K562 (cell line): ENCODE data around the gene ABCF3. TPM values are rescaled to one million over a fixed set of nuclear protein-coding genes. Genes with fewer than 3 reads are reported as not detected.

Experiments used
- CBX8 ChIP-seq: fragments of 200-600 bp; sonication (generic); IDR thresholded peaks from 2 replicates; pipeline ENCODE4 v1.6.1; 2012; ENCODE audit warnings: borderline replicate concordance, mixed run types, low read depth, mild to moderate bottlenecking, moderate library complexity, mixed read lengths, low read length, control low read depth, inconsistent platforms; ENCODE audit not compliant: poor library complexity, severe bottlenecking; ENCODE audit errors: extremely low read depth
- CCNT2 ChIP-seq: IDR thresholded peaks from 2 replicates; pipeline ENCODE4 v1.6.1; 2011; ENCODE audit warnings: borderline replicate concordance, low read depth, mild to moderate bottlenecking, moderate library complexity, mixed read lengths, low read length; ENCODE audit not compliant: insufficient read length; ENCODE audit errors: extremely low read depth
- CREM ChIP-seq: IDR thresholded peaks from 2 replicates; pipeline ENCODE4 v1.6.1; 2014; ENCODE audit warnings: antibody characterized with exemption, low read depth
- ETS2 ChIP-seq: IDR thresholded peaks from 2 replicates; pipeline ENCODE4 v1.6.1; 2016; ENCODE audit warnings: borderline replicate concordance, missing genetic modification characterization, mild to moderate bottlenecking, moderate library complexity, missing compliant biosample characterization; ENCODE audit not compliant: poor library complexity, severe bottlenecking
- HEY1 ChIP-seq: fragments of 250-450 bp; sonication (Bioruptor Pico); IDR thresholded peaks from 2 replicates; pipeline ENCODE4 v1.5.0; 2020; ENCODE audit warnings: mild to moderate bottlenecking, moderate library complexity, borderline replicate concordance
- MCM5 ChIP-seq: fragments of 450-650 bp; IDR thresholded peaks from 2 replicates; pipeline ENCODE4 v1.6.1; 2016; ENCODE audit warnings: low read depth
- NFRKB ChIP-seq: fragments of 450-650 bp; IDR thresholded peaks from 2 replicates; pipeline ENCODE4 v1.6.1; 2016; ENCODE audit warnings: low read depth
- POLR2AphosphoS2 ChIP-seq: IDR thresholded peaks from 2 replicates; pipeline ENCODE4 v1.6.1; 2012; ENCODE audit warnings: low read length, improper control_type of control experiment
- PTBP1 ChIP-seq: fragments of 200-400 bp; formaldehyde crosslinking; IDR thresholded peaks from 2 replicates; pipeline ENCODE4 v1.6.1; 2017; ENCODE audit warnings: low read depth, low read length
- RB1 ChIP-seq: fragments of 450-650 bp; IDR thresholded peaks from 2 replicates; pipeline ENCODE4 v1.6.1; 2017; ENCODE audit warnings: low read depth, mild to moderate bottlenecking
- RBM14 ChIP-seq: fragments of 200-400 bp; formaldehyde crosslinking; IDR thresholded peaks from 2 replicates; pipeline ENCODE4 v1.6.1; 2018; ENCODE audit warnings: low read depth, mild to moderate bottlenecking, low read length, moderate library complexity, borderline replicate concordance; ENCODE audit not compliant: insufficient read depth
- SETDB1 ChIP-seq: IDR thresholded peaks from one replicate; pipeline ENCODE4 v1.6.1; 2012; ENCODE audit warnings: low read length, control low read depth, inconsistent platforms
- SMARCA5 ChIP-seq: fragments of 450-650 bp; IDR thresholded peaks from 2 replicates; pipeline ENCODE4 v1.6.1; 2016
- TAF1 ChIP-seq: IDR thresholded peaks from 2 replicates; pipeline ENCODE4 v1.6.1; 2011; ENCODE audit warnings: mild to moderate bottlenecking, low read length, moderate library complexity; ENCODE audit not compliant: insufficient read depth, control insufficient read depth, severe bottlenecking; ENCODE audit errors: extremely low read depth
- TAL1 ChIP-seq: fragments of 450-650 bp; IDR thresholded peaks from 2 replicates; pipeline ENCODE4 v1.6.1; 2016; ENCODE audit warnings: mild to moderate bottlenecking
- TBL1XR1 ChIP-seq, 2 experiments: IDR thresholded peaks; 2 replicates each; pipeline ENCODE4 v1.6.1; 2012; ENCODE audit warnings: improper control_type of control experiment in 2 of 2, low read length in 2 of 2, mild to moderate bottlenecking in 1 of 2
- ZEB2 ChIP-seq: fragments of 450-650 bp; IDR thresholded peaks from 2 replicates; pipeline ENCODE4 v1.6.1; 2016
- ZFP36 ChIP-seq: fragments of 150-350 bp; IDR thresholded peaks from 2 replicates; pipeline ENCODE4 v1.6.1; 2018; ENCODE audit warnings: low read length, low read depth; ENCODE audit not compliant: partially characterized antibody
- ZNF224 ChIP-seq: sonication (generic); formaldehyde crosslinking; IDR thresholded peaks from 2 replicates; pipeline ENCODE4 v1.8.0; 2022; ENCODE audit warnings: mild to moderate bottlenecking, missing genetic modification reagents
- ZNF76 ChIP-seq: fragments of 250-450 bp; sonication (Bioruptor Pico); IDR thresholded peaks from 2 replicates; pipeline ENCODE4 v1.4.0; 2020; ENCODE audit warnings: mild to moderate bottlenecking, moderate library complexity, borderline replicate concordance
- ZNF780A ChIP-seq: fragments of 250-450 bp; sonication (Bioruptor Pico); IDR thresholded peaks from 2 replicates; pipeline ENCODE4 v1.5.0; 2021; ENCODE audit warnings: mild to moderate bottlenecking
- polyA plus RNA-seq, 8 experiments: library from polyadenylated mRNA; depleted of rRNA in 4 of 8; stranded (reverse) in 5 of 8; unstranded in 3 of 8; fragments of >200 nt; fragmentation: Nextera tagmentation in 2 of 8; fragmentation: Illumina TruSeq in 1 of 8; extraction: Ambion mirVana in 2 of 8; extraction: Trizol in 1 of 8; gene quantifications; 2 replicates each; pipeline versions ENCODE4 v1.2.1 to v1.2.3, GENCODE V29; 2011 to 2014; ENCODE audit warnings: inconsistent platforms in 1 of 8, missing spikeins in 1 of 8
- total RNA-seq, 7 experiments: library from RNA; depleted of rRNA in 6 of 7; stranded (reverse); fragments of >200 nt in 6 of 7; fragmentation: Illumina TruSeq in 2 of 7; extraction: Trizol in 2 of 7; gene quantifications; 2 replicates each; pipeline versions ENCODE4 v1.2.1 to v1.2.3, GENCODE V29; 2011 to 2021; ENCODE audit warnings: low replicate concordance in 1 of 7
- TF ChIP-seq, protein P1 (sequence below): sonication (generic); formaldehyde crosslinking; IDR thresholded peaks from 2 replicates; pipeline ENCODE4 v1.8.0; 2022; ENCODE audit warnings: mild to moderate bottlenecking, missing genetic modification reagents
- TF ChIP-seq, protein P2 (sequence below): fragments of 450-650 bp; IDR thresholded peaks from 2 replicates; pipeline ENCODE4 v1.6.1; 2016; ENCODE audit warnings: borderline replicate concordance
- TF ChIP-seq, protein P3 (sequence below): fragments of 250-450 bp; sonication (Bioruptor Pico); IDR thresholded peaks from 2 replicates; pipeline ENCODE4 v1.8.0; 2022; ENCODE audit warnings: inconsistent platforms, mild to moderate bottlenecking, moderate library complexity, borderline replicate concordance

The ABCF3 gene
- total and polyA plus RNA-seq, 9 of the 15 experiments (the other 6 are each of a cell fraction or from before 2014, with no cell fraction given): 6.7 to 77.9 (median 45.1) TPM

DNA sequence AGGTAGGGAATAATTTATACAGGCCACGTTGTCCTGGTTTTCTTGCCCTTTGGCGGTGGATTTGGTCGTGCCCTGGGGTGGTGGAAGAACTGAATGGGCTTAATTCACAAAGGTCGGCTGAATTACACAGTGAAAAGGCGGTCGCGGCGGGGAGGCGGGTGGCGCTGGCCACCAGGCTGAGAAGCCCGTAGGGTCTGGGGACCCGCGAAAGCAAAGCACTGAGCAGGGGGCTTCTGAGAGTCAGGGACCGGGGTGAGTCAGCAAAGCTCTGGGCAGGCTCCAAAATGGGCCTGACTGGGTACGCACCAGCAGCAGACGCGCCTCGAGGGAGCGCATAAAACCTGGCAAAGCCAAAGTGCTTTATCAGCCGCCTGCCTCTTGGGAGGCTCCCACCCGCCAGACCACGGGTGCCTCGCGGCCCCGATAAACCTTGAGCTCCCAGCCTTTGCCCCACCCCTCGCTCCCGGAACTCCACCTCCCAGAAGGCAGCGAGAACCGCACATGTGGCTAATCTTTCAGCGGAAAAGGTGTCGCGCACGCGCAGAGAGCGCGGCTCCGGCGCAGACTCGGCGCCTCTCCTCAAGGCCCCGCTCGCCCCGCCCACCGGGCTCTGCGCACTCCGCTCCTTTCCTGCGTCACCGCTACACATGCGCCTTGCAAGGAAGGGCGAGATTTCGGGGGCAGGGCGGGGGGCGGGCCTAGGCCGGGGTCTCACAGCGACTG, 377 bp upstream of the ABCF3 start (continued):
- TF ChIP-seq TBL1XR1 (IDR thresholded peaks at IDR 0.05; ENCODE audit: low read length in 2 of 2): 0 out of 4 replicates have a peak, but pooled peaks of 1 of the 2 experiments have one; percentile 53
- TF ChIP-seq ZNF780A (CRISPR knock-in tag): no peak
- peak; percentile 95 for TF ChIP-seq POLR2AphosphoS2
- TF ChIP-seq ZNF76 (CRISPR knock-in tag): no peak
- no peak for TF ChIP-seq ZFP36
- TF ChIP-seq CCNT2: peak; percentile 94
- no peak for TF ChIP-seq SMARCA5
- TF ChIP-seq, protein P1, sequence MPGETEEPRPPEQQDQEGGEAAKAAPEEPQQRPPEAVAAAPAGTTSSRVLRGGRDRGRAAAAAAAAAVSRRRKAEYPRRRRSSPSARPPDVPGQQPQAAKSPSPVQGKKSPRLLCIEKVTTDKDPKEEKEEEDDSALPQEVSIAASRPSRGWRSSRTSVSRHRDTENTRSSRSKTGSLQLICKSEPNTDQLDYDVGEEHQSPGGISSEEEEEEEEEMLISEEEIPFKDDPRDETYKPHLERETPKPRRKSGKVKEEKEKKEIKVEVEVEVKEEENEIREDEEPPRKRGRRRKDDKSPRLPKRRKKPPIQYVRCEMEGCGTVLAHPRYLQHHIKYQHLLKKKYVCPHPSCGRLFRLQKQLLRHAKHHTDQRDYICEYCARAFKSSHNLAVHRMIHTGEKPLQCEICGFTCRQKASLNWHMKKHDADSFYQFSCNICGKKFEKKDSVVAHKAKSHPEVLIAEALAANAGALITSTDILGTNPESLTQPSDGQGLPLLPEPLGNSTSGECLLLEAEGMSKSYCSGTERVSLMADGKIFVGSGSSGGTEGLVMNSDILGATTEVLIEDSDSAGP (CRISPR knock-in tag): no peak
- TF ChIP-seq ZNF224 (CRISPR knock-in tag): no peak
- no peak for TF ChIP-seq ETS2
- peak; percentile 77; the same call in 1 of the 2 replicates for TF ChIP-seq CREM
- peak; percentile 41 for TF ChIP-seq TAF1
- TF ChIP-seq PTBP1: 0 out of 2 replicates have a peak, but pooled peaks have one; percentile 65
- TF ChIP-seq HEY1 (CRISPR knock-in tag): no peak
- TF ChIP-seq MCM5: no peak
- TF ChIP-seq RBM14: no peak
- TF ChIP-seq ZEB2: no peak
- TF ChIP-seq, protein P2, sequence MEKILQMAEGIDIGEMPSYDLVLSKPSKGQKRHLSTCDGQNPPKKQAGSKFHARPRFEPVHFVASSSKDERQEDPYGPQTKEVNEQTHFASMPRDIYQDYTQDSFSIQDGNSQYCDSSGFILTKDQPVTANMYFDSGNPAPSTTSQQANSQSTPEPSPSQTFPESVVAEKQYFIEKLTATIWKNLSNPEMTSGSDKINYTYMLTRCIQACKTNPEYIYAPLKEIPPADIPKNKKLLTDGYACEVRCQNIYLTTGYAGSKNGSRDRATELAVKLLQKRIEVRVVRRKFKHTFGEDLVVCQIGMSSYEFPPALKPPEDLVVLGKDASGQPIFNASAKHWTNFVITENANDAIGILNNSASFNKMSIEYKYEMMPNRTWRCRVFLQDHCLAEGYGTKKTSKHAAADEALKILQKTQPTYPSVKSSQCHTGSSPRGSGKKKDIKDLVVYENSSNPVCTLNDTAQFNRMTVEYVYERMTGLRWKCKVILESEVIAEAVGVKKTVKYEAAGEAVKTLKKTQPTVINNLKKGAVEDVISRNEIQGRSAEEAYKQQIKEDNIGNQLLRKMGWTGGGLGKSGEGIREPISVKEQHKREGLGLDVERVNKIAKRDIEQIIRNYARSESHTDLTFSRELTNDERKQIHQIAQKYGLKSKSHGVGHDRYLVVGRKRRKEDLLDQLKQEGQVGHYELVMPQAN: no peak; the same call in 1 of the 2 replicates
- TF ChIP-seq RB1: peak; percentile 47
- TF ChIP-seq, protein P3, sequence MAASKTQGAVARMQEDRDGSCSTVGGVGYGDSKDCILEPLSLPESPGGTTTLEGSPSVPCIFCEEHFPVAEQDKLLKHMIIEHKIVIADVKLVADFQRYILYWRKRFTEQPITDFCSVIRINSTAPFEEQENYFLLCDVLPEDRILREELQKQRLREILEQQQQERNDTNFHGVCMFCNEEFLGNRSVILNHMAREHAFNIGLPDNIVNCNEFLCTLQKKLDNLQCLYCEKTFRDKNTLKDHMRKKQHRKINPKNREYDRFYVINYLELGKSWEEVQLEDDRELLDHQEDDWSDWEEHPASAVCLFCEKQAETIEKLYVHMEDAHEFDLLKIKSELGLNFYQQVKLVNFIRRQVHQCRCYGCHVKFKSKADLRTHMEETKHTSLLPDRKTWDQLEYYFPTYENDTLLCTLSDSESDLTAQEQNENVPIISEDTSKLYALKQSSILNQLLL (CRISPR knock-in tag): no peak
- no peak for TF ChIP-seq NFRKB
- peak; percentile 76; the same call in 1 of the 2 replicates for TF ChIP-seq TAL1
- peak; percentile 92 for TF ChIP-seq SETDB1
- no peak for TF ChIP-seq CBX8
